HT1080 (cell line): ENCODE measurements around the gene AOPEP. TPM values are rescaled to one million over a fixed set of nuclear protein-coding genes. Genes with fewer than 3 reads are reported as not detected.
"Not testable (repeated sequence)": the region's sequence is repeated elsewhere in the genome, so short reads cannot be mapped to it uniquely, and the experiment has no call there.

Source experiments
- DNase-seq: peaks from one replicate; pipeline ENCODE4 v3.0.0-alpha.2; 2015; ENCODE audit warnings: low read depth
- total RNA-seq: library from RNA; depleted of rRNA; stranded (reverse); fragments of >200 nt; shearing (Covaris generic); gene quantifications from 2 replicates; pipeline ENCODE4 v1.2.3, GENCODE V29; 2014

AOPEP gene
- total RNA-seq, 1 experiment from 2014 or later, result 25.3 TPM

GRCh38 chr9:94846739-94847138 lies 120.2 kb downstream of the AOPEP start:
- no peak for DNase-seq

GRCh38 chr9:94847486-94847885 lies 121.0 kb downstream of the AOPEP start:
- DNase-seq, result peak; percentile 56

GRCh38 chr9:94848791-94849190 lies 122.3 kb downstream of the AOPEP start:
- not testable (repeated sequence) for DNase-seq

GRCh38 chr9:94850540-94851434 lies 124.3 kb downstream of the AOPEP start:
- DNase-seq, result no peak

DNA sequence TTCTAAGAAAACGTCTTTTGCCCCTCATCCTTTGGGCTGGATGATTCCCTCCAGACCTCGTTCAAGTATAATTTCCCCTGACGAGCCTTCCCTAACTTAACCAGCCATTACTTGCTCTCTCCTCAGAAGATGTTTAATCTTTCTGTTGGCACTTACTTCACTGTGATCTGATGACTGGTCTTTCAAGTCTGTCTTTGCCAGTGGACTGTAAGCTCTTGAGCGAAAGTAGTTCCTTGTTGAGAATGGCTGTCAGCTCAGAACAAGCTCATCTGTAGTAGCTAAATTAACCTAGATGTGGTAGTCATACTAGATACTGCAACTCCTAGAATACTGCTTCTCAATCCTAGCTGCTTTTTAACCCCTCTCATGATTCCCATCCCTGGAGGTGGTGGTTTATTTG lies 125.0 kb downstream of the AOPEP start:
- no peak for DNase-seq

DNA sequence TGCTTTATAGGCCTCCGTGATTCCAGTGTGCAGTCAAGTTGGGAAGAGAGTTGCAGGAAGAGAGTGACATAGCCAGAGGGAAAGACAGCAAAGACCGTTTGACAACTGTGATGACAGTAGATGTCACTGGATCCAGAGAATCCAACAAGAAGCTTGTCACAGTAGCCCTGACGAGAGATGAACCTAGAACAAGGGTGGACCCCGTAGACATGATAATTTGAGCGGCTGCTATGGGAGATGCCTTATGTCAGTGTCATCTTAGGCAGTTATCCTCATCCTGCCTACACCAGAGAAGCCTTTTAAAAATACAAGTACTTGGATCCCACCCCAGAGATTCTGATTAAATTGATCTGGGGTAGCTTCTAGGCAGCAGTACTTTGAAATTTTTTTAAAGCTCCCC lies 125.4 kb downstream of the AOPEP start:
- no peak for DNase-seq

DNA sequence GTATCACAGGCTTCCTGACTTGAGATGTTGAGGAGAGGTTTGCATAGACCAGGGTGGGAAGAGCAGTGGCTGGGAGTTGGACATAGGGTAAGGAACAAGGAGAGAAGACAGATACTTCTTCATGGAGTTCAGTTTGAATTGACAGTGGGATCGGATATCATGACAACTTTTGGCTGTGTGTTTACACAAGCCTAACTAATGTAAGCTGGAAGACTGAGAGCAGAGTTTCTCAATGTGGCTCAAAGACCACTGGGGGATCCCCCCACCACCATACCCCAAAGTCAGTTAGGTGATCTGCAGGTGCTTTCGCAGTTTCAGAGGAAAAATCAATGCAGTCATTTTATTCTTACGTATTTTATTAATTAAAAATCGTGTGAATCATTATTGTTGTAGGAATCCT lies 125.9 kb downstream of the AOPEP start:
- DNase-seq, result no peak

DNA sequence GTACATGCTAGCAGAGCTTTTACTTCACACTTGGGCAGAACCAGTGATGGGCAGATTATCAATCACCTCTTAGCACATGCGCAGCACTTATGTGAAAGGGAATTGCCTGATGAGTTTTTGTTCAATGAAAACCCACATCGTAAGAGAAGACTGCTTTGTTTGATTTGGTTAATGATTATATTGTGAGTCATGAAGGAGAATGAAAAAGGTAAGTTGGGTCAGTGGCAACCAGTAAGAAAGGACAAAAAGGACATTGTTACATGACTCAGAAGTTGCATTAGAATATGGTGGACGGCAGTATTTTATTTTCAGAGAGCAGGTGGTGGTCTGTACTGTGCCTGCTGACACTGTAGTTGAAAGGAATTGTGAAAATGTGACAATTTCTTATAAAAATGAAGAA lies 127.4 kb downstream of the AOPEP start:
- DNase-seq, result peak; percentile 81

GRCh38 chr9:94855903-94856302 lies 129.4 kb downstream of the AOPEP start:
- no peak for DNase-seq

DNA sequence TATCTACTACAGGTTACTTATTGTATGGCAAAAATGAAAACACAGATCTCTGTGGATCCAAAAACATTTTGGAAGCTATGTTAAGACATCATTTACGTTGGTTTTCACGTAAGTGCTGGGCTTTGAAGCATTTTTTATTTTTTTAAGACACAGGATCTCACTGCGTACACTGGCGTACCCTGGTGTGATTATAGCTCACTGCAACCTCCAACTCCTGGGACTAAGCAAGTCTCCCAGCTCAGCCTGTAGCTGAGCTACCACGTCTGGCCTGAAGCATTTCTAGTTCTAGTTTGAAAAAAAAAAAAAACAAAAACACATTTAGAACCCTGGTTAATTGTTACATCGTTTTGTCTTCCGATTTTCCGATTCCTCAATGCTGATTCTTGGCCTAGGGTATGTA lies 131.3 kb downstream of the AOPEP start:
- DNase-seq, result no peak

- DNase-seq, result no peak
These were observed 132.7 kb downstream of the AOPEP start for GRCh38 chr9:94859226-94859625.

DNA sequence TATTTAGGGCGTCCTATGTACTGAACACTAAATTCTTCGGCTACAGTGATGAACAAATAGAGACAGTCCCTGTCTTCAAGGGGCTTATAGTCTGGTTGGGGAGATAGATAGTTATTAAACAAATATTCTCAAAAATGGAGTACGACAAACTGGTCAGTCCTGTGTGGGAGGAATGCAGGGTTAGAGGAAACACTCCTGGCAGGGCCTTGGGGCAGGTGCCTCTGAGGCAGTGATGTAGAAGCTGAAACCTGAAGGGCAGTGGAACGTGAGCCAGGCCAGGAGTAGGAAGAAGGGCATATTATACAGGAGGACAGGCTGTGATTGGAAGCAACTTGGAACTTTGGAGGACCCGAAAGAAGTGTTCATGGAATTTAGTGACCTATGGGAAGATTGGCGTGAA lies 133.4 kb downstream of the AOPEP start:
- DNase-seq, result no peak

GRCh38 chr9:94860678-94861588 lies 134.4 kb downstream of the AOPEP start:
- DNase-seq, result peak; percentile 94

- peak; percentile 60 for DNase-seq
These were observed 135.2 kb downstream of the AOPEP start for GRCh38 chr9:94861589-94862272.

DNA sequence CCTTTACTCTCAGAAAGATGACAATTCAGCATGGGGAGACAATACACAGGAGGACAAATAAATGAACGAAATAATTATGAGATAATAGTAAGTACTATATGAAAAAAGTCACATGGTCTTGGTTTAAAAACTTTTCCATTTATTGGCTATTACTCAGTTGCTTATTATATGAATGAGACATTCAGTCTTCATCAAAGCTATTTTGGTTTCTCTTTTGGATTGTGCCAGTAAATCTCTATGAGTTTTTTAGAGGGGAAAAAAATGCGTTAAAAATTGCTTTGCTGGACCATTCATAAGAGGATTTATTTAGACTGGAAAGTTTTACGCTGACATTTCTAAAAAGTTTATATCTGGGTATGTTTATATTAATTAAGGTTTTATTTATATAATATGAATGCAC lies 137.7 kb downstream of the AOPEP start:
- no peak for DNase-seq

GRCh38 chr9:94864862-94865509 lies 138.5 kb downstream of the AOPEP start:
- no peak for DNase-seq

DNA sequence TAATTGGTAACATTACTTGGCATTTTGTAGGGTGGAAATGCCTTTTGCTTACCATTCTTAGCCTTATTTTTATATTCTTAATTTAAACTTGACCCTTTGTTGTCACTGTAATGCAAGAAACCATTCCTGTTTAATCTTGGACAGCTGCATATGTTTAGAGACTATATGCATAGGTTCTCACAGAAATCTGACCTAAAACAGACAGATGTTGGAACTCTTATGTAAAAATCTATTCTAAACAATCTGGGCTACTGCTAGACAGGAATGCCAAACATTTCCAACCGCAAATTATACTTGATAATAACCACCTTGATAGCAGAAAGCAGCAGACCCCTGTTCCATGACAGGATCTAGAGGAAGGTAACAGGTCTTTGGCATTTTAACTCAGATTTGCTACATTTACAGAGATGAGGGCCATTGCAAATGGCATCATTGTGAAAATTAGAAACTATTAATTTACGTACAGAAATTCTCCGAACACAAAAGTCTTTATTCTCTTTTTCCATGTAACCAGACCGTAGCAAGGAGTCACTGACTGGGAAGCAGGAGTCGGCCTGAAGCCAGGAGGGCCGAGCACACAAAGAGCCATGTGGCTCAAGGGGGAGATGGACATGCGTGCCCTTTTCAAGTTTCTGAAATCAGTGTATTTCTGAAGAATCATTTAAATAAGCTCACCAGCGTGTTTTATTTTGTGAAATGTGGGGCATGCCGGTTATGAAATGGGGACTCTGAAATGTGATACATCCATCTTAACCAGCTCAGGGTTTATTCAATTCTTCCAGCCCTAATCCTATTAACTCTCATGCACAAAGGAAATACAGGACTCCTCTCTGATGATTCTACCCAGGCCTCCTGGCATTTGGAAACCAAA lies 139.3 kb downstream of the AOPEP start:
- no peak for DNase-seq

- DNase-seq, result no peak
These were observed 140.3 kb downstream of the AOPEP start for GRCh38 chr9:94866770-94867169.

DNA sequence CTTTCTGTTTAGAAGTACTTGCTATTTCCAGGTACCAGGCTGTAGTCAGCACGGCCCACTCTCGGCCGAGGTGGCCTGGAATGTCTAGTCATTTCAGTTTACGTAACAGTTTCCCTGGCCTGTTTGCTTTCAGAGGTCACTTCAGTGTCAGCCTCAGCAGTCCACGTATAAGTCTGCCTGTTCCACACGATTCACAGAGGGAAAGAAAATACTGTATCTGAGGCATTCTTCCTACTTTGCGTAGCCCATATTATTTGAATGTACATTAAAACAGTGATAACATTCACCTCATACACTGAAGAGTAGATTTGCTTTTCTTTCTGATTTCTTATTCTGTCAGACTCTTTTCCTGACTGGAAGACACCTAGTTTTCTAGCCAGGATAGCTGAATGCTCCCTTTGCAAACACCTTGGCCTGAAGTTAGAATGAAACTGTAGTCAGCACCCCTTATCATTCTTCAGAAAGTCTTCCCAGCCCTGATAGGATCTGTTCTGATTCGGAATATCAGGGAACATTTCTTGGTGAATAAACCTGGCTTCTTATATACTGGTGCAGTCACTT lies 140.9 kb downstream of the AOPEP start:
- peak; percentile 76 for DNase-seq

GRCh38 chr9:94867842-94868312 lies 141.4 kb downstream of the AOPEP start:
- peak; percentile 91 for DNase-seq
